Measurements from ENCODE around the gene CDCP2.

DNA sequence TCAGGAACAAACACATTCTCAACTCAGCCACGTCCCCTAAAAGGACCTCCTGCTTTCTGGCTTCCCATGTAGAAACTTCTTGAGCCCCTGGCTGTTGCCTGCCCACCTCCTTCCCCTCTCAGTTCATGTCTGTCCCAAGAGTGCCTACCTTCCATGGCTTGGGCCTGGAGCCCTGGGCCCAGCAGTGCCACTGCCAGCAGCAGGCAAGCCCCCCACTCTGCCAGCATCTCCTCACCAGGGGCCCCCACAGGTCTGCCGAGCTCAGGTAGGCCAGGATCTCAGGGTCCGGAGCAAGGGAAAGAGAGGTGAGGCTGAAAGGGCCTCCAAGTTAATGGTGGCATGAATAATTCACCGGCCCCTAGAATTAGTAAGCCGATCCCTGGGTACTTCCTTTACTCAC is at the start of gene CDCP2:
- TF ChIP-seq, protein P1, sequence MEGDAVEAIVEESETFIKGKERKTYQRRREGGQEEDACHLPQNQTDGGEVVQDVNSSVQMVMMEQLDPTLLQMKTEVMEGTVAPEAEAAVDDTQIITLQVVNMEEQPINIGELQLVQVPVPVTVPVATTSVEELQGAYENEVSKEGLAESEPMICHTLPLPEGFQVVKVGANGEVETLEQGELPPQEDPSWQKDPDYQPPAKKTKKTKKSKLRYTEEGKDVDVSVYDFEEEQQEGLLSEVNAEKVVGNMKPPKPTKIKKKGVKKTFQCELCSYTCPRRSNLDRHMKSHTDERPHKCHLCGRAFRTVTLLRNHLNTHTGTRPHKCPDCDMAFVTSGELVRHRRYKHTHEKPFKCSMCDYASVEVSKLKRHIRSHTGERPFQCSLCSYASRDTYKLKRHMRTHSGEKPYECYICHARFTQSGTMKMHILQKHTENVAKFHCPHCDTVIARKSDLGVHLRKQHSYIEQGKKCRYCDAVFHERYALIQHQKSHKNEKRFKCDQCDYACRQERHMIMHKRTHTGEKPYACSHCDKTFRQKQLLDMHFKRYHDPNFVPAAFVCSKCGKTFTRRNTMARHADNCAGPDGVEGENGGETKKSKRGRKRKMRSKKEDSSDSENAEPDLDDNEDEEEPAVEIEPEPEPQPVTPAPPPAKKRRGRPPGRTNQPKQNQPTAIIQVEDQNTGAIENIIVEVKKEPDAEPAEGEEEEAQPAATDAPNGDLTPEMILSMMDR (IDR thresholded peaks at IDR 0.05; ENCODE audit: insufficient read depth, low read depth, low read length): no peak
- no peak for TF ChIP-seq EZH2 (IDR thresholded peaks at IDR 0.05; ENCODE audit: insufficient read depth, low read length)
